Measurements from ENCODE around the gene VOPP1.

VOPP1 gene

GRCh38 chr7:55458351-55458750 is 114.0 kb downstream of the VOPP1 start:
- no peak for DNase-seq

GRCh38 chr7:55457801-55458200 is 114.5 kb downstream of the VOPP1 start:
- DNase-seq = no peak

- DNase-seq = no peak
Observed at GRCh38 chr7:55452971-55453370, 119.3 kb downstream of the VOPP1 start.

- DNase-seq = no peak
Observed at GRCh38 chr7:55449992-55450535, 122.2 kb downstream of the VOPP1 start.

GRCh38 chr7:55449205-55449991 is 122.9 kb downstream of the VOPP1 start:
- DNase-seq = no peak

- no peak for DNase-seq
Observed at GRCh38 chr7:55448526-55448925, 123.8 kb downstream of the VOPP1 start.

- DNase-seq = no peak
Observed at GRCh38 chr7:55444786-55445185, 127.5 kb downstream of the VOPP1 start.

- no peak for DNase-seq
Observed at GRCh38 chr7:55441774-55442522, 130.4 kb downstream of the VOPP1 start.

- DNase-seq = no peak
Observed at GRCh38 chr7:55441002-55441401, 131.3 kb downstream of the VOPP1 start.

GRCh38 chr7:55440040-55440690 is 132.1 kb downstream of the VOPP1 start:
- no peak for DNase-seq

GRCh38 chr7:55439627-55440026 is 132.7 kb downstream of the VOPP1 start:
- no peak for DNase-seq

GRCh38 chr7:55438757-55439525 is 133.4 kb downstream of the VOPP1 start:
- DNase-seq = no peak

GRCh38 chr7:55438085-55438756 is 134.1 kb downstream of the VOPP1 start:
- DNase-seq = no peak

GRCh38 chr7:55437375-55437774 is 134.9 kb downstream of the VOPP1 start:
- DNase-seq = no peak

- no peak for DNase-seq
Observed at GRCh38 chr7:55436457-55436856, 135.8 kb downstream of the VOPP1 start.

GRCh38 chr7:55435466-55435865 is 136.8 kb downstream of the VOPP1 start:
- no peak for DNase-seq

- peak; percentile 63 for DNase-seq
Observed at GRCh38 chr7:55432939-55433784, 139.1 kb downstream of the VOPP1 start.

- DNase-seq = no peak
Observed at GRCh38 chr7:55432506-55432905, 139.8 kb downstream of the VOPP1 start.

- DNase-seq = no peak
Observed at GRCh38 chr7:55431898-55432297, 140.4 kb downstream of the VOPP1 start.

- no peak for DNase-seq
Observed at GRCh38 chr7:55429835-55430499, 142.3 kb downstream of the VOPP1 start.

- DNase-seq = peak; percentile 82
Observed at GRCh38 chr7:55427800-55428199, 144.5 kb downstream of the VOPP1 start.
